HepG2 (cell line): ENCODE measurements around the gene CITED2. TPM values are rescaled to one million over a fixed set of nuclear protein-coding genes. Genes with fewer than 3 reads are reported as not detected.

Experiments used
- ARNT ChIP-seq: fragments of 450-650 bp; IDR thresholded peaks from 2 replicates; pipeline ENCODE4 v1.6.1; 2017
- ATF1 ChIP-seq: IDR thresholded peaks from 2 replicates; pipeline ENCODE4 v1.6.1; 2016; ENCODE audit warnings: mild to moderate bottlenecking, control low read depth
- FOXM1 ChIP-seq: sonication (generic); formaldehyde crosslinking; IDR thresholded peaks from 2 replicates; pipeline ENCODE4 v1.5.0; 2020; ENCODE audit warnings: missing genetic modification reagents
- FOXO1 ChIP-seq: sonication (generic); formaldehyde crosslinking; IDR thresholded peaks from 2 replicates; pipeline ENCODE4 v1.4.0; 2020; ENCODE audit warnings: missing genetic modification reagents
- FOXP1 ChIP-seq, 2 experiments: fragments of 450-650 bp in 1 of 2; IDR thresholded peaks; 2 replicates each; pipeline ENCODE4 v1.6.1; 2017 to 2018; ENCODE audit warnings: antibody characterized with exemption in 1 of 2
- GATA4 ChIP-seq: sonication (generic); IDR thresholded peaks from 2 replicates; pipeline ENCODE4 v1.6.1; 2016; ENCODE audit warnings: antibody characterized with exemption, low read depth, borderline replicate concordance
- HMG20A ChIP-seq: IDR thresholded peaks from 2 replicates; pipeline ENCODE4 v1.6.1; 2016; ENCODE audit warnings: borderline replicate concordance
- KLF13 ChIP-seq: sonication (generic); formaldehyde crosslinking; IDR thresholded peaks from 2 replicates; pipeline ENCODE4 v1.4.0; 2020; ENCODE audit warnings: mild to moderate bottlenecking, missing genetic modification reagents
- MIXL1 ChIP-seq: IDR thresholded peaks from 2 replicates; pipeline ENCODE4 v1.6.1; 2016
- PPARG ChIP-seq: conservative IDR thresholded peaks from 2 replicates; pipeline ENCODE4 v1.6.1; 2016; ENCODE audit warnings: missing biosample characterization, missing genetic modification reagents
- SMYD3 ChIP-seq: sonication (generic); formaldehyde crosslinking; IDR thresholded peaks from 2 replicates; pipeline ENCODE4 v1.8.1; 2023; ENCODE audit warnings: mild to moderate bottlenecking, missing genetic modification reagents
- SOX5 ChIP-seq: IDR thresholded peaks from 2 replicates; pipeline ENCODE4 v1.6.1; 2016; ENCODE audit warnings: borderline replicate concordance
- SOX6 ChIP-seq, 2 experiments: fragments of 450-650 bp in 1 of 2; sonication (generic) in 1 of 2; formaldehyde crosslinking in 1 of 2; IDR thresholded peaks; 2 replicates each; pipeline versions ENCODE4 v1.4.0 to v1.6.1; 2017 to 2020; ENCODE audit warnings: antibody characterized with exemption in 1 of 2, mild to moderate bottlenecking in 1 of 2, missing genetic modification reagents in 1 of 2
- TCF12 ChIP-seq, 2 experiments: fragments of 450-650 bp in 1 of 2; sonication (generic) in 1 of 2; formaldehyde crosslinking in 1 of 2; IDR thresholded peaks; 2 replicates each; pipeline versions ENCODE4 v1.6.1 to v1.8.0; 2017 to 2022; ENCODE audit warnings: antibody characterized with exemption in 1 of 2, mild to moderate bottlenecking in 1 of 2, missing genetic modification reagents in 1 of 2, moderate library complexity in 1 of 2
- TOPORS ChIP-seq: sonication (generic); formaldehyde crosslinking; IDR thresholded peaks from 2 replicates; pipeline ENCODE4 v1.8.0; 2023; ENCODE audit warnings: mild to moderate bottlenecking, missing genetic modification reagents
- U2AF1 ChIP-seq: fragments of 200-400 bp; formaldehyde crosslinking; optimal IDR thresholded peaks from 2 replicates; pipeline ENCODE3; 2017; ENCODE audit warnings: mild to moderate bottlenecking, low read depth, low read length
- ZNF33A ChIP-seq: sonication (generic); formaldehyde crosslinking; IDR thresholded peaks from 2 replicates; pipeline ENCODE4 v1.5.1; 2020; ENCODE audit warnings: missing genetic modification reagents, mild to moderate bottlenecking, moderate library complexity, borderline replicate concordance
- ZNF598 ChIP-seq: sonication (generic); formaldehyde crosslinking; IDR thresholded peaks from 2 replicates; pipeline ENCODE4 v1.5.1; 2020; ENCODE audit warnings: mild to moderate bottlenecking, missing genetic modification reagents, borderline replicate concordance
- polyA plus RNA-seq, 8 experiments: library from polyadenylated mRNA; depleted of rRNA in 3 of 8; stranded (reverse) in 7 of 8; unstranded in 1 of 8; fragments of >200 nt; fragmentation: Illumina TruSeq in 4 of 8; extraction: Trizol in 4 of 8; gene quantifications; 2 replicates each; pipeline versions ENCODE4 v1.2.1 to v1.2.3, GENCODE V29; 2011 to 2016; ENCODE audit warnings: low read depth in 4 of 8, missing spikeins in 1 of 8, mixed read lengths in 1 of 8; ENCODE audit not compliant: insufficient read depth in 1 of 8
- total RNA-seq, 5 experiments: library from RNA; depleted of rRNA; stranded (reverse); fragments of >200 nt; fragmentation: Illumina TruSeq; extraction: Trizol; gene quantifications; 2 replicates each; pipeline ENCODE4 v1.2.3, GENCODE V29; 2016; ENCODE audit warnings: low read depth in 1 of 5
- TF ChIP-seq, protein P1 (sequence below): IDR thresholded peaks from 2 replicates; pipeline ENCODE4 v1.6.1; 2016; ENCODE audit warnings: low read depth
- TF ChIP-seq, protein P2 (sequence below): sonication (generic); formaldehyde crosslinking; IDR thresholded peaks from 2 replicates; pipeline ENCODE4 v1.4.0; 2020; ENCODE audit warnings: missing genetic modification reagents, mild to moderate bottlenecking, borderline replicate concordance
- TF ChIP-seq, protein P3 (sequence below): sonication (generic); formaldehyde crosslinking; IDR thresholded peaks from 2 replicates; pipeline ENCODE4; 2020; ENCODE audit warnings: missing genetic modification reagents, mild to moderate bottlenecking, borderline replicate concordance

The CITED2 gene
- total and polyA plus RNA-seq, 2 of the 13 experiments (the other 11 are each of a cell fraction or from before 2014, with no cell fraction given) = 17.6 to 57.2 TPM

DNA sequence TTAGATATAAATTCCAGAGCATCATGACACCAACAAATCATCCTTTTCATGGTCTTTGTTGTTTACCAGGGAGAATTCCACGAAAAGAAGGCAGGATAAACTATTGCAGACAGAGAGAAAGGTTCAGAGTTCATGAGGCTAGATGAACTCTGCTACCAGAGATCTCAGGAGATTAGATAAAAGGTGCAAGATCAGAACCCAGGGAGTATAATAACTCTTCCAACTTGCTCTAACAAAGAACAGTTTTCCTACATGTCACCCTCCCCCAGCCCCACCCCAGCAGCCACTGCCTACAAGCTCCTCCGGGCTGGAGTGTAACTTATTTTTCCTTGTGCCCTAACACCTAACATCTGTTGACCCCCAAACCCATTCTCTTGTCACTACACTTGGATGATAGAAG, 13.9 kb upstream of the CITED2 start (continued):
- no peak for TF ChIP-seq U2AF1
- TF ChIP-seq, protein P1, sequence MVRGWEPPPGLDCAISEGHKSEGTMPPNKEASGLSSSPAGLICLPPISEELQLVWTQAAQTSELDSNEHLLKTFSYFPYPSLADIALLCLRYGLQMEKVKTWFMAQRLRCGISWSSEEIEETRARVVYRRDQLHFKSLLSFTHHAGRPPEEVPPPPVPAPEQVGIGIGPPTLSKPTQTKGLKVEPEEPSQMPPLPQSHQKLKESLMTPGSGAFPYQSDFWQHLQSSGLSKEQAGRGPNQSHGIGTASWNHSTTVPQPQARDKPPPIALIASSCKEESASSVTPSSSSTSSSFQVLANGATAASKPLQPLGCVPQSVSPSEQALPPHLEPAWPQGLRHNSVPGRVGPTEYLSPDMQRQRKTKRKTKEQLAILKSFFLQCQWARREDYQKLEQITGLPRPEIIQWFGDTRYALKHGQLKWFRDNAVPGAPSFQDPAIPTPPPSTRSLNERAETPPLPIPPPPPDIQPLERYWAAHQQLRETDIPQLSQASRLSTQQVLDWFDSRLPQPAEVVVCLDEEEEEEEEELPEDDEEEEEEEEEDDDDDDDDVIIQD (CRISPR knock-in tag) = no peak
- TF ChIP-seq, protein P2, sequence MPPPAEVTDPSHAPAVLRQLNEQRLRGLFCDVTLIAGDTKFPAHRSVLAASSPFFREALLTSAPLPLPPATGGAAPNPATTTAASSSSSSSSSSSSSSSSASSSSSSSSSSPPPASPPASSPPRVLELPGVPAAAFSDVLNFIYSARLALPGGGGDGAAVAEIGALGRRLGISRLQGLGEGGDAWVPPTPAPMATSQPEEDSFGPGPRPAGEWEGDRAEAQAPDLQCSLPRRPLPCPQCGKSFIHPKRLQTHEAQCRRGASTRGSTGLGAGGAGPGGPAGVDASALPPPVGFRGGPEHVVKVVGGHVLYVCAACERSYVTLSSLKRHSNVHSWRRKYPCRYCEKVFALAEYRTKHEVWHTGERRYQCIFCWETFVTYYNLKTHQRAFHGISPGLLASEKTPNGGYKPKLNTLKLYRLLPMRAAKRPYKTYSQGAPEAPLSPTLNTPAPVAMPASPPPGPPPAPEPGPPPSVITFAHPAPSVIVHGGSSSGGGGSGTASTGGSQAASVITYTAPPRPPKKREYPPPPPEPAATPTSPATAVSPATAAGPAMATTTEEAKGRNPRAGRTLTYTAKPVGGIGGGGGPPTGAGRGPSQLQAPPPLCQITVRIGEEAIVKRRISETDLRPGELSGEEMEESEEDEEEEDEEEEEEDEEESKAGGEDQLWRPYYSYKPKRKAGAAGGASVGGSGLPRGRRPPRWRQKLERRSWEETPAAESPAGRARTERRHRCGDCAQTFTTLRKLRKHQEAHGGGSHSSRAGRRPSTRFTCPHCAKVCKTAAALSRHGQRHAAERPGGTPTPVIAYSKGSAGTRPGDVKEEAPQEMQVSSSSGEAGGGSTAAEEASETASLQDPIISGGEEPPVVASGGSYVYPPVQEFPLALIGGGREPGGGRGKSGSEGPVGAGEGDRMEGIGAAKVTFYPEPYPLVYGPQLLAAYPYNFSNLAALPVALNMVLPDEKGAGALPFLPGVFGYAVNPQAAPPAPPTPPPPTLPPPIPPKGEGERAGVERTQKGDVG (CRISPR knock-in tag) = no peak
- TF ChIP-seq, protein P3, sequence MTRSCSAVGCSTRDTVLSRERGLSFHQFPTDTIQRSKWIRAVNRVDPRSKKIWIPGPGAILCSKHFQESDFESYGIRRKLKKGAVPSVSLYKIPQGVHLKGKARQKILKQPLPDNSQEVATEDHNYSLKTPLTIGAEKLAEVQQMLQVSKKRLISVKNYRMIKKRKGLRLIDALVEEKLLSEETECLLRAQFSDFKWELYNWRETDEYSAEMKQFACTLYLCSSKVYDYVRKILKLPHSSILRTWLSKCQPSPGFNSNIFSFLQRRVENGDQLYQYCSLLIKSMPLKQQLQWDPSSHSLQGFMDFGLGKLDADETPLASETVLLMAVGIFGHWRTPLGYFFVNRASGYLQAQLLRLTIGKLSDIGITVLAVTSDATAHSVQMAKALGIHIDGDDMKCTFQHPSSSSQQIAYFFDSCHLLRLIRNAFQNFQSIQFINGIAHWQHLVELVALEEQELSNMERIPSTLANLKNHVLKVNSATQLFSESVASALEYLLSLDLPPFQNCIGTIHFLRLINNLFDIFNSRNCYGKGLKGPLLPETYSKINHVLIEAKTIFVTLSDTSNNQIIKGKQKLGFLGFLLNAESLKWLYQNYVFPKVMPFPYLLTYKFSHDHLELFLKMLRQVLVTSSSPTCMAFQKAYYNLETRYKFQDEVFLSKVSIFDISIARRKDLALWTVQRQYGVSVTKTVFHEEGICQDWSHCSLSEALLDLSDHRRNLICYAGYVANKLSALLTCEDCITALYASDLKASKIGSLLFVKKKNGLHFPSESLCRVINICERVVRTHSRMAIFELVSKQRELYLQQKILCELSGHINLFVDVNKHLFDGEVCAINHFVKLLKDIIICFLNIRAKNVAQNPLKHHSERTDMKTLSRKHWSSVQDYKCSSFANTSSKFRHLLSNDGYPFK (CRISPR knock-in tag) = no peak
- TF ChIP-seq SMYD3 (CRISPR knock-in tag) = no peak
- TF ChIP-seq PPARG = 0 out of 2 replicates have a peak, but pooled peaks have one; percentile 56
- peak; percentile 62; the same call in 1 of the 2 replicates for TF ChIP-seq SOX5 (CRISPR knock-in tag)
- no peak for TF ChIP-seq TCF12 (IDR thresholded peaks at IDR 0.05)
- TF ChIP-seq TCF12 (CRISPR knock-in tag; IDR thresholded peaks at IDR 0.05) = no peak
- TF ChIP-seq MIXL1 (CRISPR knock-in tag) = peak; percentile 37; the same call in 1 of the 2 replicates
- peak; percentile 64; the same call in 1 of the 2 replicates for TF ChIP-seq HMG20A
- TF ChIP-seq TOPORS (CRISPR knock-in tag) = no peak
- TF ChIP-seq ZNF33A (CRISPR knock-in tag) = no peak
- no peak for TF ChIP-seq KLF13 (CRISPR knock-in tag)
- TF ChIP-seq ARNT = no peak
- no peak for TF ChIP-seq ZNF598 (CRISPR knock-in tag)
- peak; percentile 91 for TF ChIP-seq GATA4
- TF ChIP-seq FOXO1 (CRISPR knock-in tag) = peak; percentile 54; the same call in 1 of the 2 replicates
- no peak for TF ChIP-seq ATF1
- TF ChIP-seq SOX6 (IDR thresholded peaks at IDR 0.05) = no peak
- TF ChIP-seq SOX6 (CRISPR knock-in tag; IDR thresholded peaks at IDR 0.05) = peak; percentile 67
- TF ChIP-seq FOXP1 (IDR thresholded peaks at IDR 0.05) = no peak
- TF ChIP-seq FOXP1 (CRISPR knock-in tag; IDR thresholded peaks at IDR 0.05) = peak; percentile 73
- no peak for TF ChIP-seq FOXM1 (CRISPR knock-in tag)
